ENCODE data around the gene LCLAT1.

LCLAT1 gene

DNA sequence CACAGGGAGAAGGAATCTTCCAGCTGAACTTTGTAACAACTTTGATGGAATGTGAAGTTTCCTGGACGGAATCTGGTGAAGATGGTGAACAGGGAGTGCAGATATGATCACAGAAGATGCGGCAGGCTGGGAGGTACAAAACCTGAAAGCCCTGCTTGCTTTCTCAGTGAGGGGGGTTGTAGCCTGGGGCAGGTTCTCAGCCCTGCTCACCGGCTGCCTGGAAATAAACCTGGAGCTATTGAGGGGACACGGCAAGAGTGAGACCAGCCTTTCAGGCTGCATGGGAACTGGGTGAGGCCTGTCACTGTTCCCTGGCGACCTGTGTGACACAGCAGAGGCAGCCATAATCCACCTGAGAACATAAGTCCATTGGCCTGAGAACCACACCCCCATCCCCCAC lies 174.8 kb downstream of the LCLAT1 start:
- Histone ChIP-seq H3K4me3 (ENCODE audit: low read depth, low read length) (no peak overlapping the region), H3K36me3 (ENCODE audit: control insufficient read depth in 2 of 2, insufficient read depth in 1 of 2, low read length in 2 of 2) (no peaks in the 10 kb centered on the region), H3K4me1 (ENCODE audit: control insufficient read depth, insufficient read depth, low read length) (no peaks in the 10 kb centered on the region), H3K27ac (ENCODE audit: extremely low read depth, low read depth, low read length) (no peak overlapping the region), H3K9me3 (ENCODE audit: control insufficient read depth, insufficient read depth, low read depth, low read length) (no peaks in the 10 kb centered on the region)
- CTCF ChIA-PET, result no interaction called here
- TF ChIP-seq, protein P1, sequence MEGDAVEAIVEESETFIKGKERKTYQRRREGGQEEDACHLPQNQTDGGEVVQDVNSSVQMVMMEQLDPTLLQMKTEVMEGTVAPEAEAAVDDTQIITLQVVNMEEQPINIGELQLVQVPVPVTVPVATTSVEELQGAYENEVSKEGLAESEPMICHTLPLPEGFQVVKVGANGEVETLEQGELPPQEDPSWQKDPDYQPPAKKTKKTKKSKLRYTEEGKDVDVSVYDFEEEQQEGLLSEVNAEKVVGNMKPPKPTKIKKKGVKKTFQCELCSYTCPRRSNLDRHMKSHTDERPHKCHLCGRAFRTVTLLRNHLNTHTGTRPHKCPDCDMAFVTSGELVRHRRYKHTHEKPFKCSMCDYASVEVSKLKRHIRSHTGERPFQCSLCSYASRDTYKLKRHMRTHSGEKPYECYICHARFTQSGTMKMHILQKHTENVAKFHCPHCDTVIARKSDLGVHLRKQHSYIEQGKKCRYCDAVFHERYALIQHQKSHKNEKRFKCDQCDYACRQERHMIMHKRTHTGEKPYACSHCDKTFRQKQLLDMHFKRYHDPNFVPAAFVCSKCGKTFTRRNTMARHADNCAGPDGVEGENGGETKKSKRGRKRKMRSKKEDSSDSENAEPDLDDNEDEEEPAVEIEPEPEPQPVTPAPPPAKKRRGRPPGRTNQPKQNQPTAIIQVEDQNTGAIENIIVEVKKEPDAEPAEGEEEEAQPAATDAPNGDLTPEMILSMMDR (tag by site-specific recombination; IDR thresholded peaks at IDR 0.05), result no peak
- TF ChIP-seq KLF1 (tag by site-specific recombination; IDR thresholded peaks at IDR 0.05) (no peak), ZNF391 (tag by site-specific recombination; IDR thresholded peaks at IDR 0.05; ENCODE audit: borderline replicate concordance, low read depth) (no peak), ZNF324 (tag by site-specific recombination; IDR thresholded peaks at IDR 0.05) (no peak), ZBTB26 (tag by site-specific recombination; optimal IDR thresholded peaks at IDR 0.05) (no peak), ZNF239 (tag by site-specific recombination; IDR thresholded peaks at IDR 0.05) (no peak), ZNF621 (tag by site-specific recombination; IDR thresholded peaks at IDR 0.05) (no peak), ZNF558 (tag by site-specific recombination; IDR thresholded peaks at IDR 0.05) (no peak), ZBTB20 (tag by site-specific recombination; IDR thresholded peaks at IDR 0.05) (no peak), ZNF266 (tag by site-specific recombination; IDR thresholded peaks at IDR 0.05; ENCODE audit: low read depth) (no peak), HOXA7 (CRISPR knock-in tag; IDR thresholded peaks at IDR 0.05; ENCODE audit: borderline replicate concordance) (no peak)
- POLR2A ChIA-PET, result no interaction called here

GRCh38 chr2:30622452-30622851 lies 175.4 kb downstream of the LCLAT1 start:
- ChIA-PET CTCF (interaction anchor here (1.0 kb wide), 1 partner anchor 89 kb away, joined by 3 read pairs; no protein-coding TSS in a partner anchor), POLR2A (no interaction called here)
- Histone ChIP-seq H3K27ac (ENCODE audit: extremely low read depth, low read depth, low read length) (no peak overlapping the region), H3K4me3 (ENCODE audit: low read depth, low read length) (no peak overlapping the region), H3K36me3 (ENCODE audit: control insufficient read depth in 2 of 2, insufficient read depth in 1 of 2, low read length in 2 of 2) (no peaks in the 10 kb centered on the region), H3K9me3 (ENCODE audit: control insufficient read depth, insufficient read depth, low read depth, low read length) (no peaks in the 10 kb centered on the region), H3K4me1 (ENCODE audit: control insufficient read depth, insufficient read depth, low read length) (no peaks in the 10 kb centered on the region)
- TF ChIP-seq, protein P2, sequence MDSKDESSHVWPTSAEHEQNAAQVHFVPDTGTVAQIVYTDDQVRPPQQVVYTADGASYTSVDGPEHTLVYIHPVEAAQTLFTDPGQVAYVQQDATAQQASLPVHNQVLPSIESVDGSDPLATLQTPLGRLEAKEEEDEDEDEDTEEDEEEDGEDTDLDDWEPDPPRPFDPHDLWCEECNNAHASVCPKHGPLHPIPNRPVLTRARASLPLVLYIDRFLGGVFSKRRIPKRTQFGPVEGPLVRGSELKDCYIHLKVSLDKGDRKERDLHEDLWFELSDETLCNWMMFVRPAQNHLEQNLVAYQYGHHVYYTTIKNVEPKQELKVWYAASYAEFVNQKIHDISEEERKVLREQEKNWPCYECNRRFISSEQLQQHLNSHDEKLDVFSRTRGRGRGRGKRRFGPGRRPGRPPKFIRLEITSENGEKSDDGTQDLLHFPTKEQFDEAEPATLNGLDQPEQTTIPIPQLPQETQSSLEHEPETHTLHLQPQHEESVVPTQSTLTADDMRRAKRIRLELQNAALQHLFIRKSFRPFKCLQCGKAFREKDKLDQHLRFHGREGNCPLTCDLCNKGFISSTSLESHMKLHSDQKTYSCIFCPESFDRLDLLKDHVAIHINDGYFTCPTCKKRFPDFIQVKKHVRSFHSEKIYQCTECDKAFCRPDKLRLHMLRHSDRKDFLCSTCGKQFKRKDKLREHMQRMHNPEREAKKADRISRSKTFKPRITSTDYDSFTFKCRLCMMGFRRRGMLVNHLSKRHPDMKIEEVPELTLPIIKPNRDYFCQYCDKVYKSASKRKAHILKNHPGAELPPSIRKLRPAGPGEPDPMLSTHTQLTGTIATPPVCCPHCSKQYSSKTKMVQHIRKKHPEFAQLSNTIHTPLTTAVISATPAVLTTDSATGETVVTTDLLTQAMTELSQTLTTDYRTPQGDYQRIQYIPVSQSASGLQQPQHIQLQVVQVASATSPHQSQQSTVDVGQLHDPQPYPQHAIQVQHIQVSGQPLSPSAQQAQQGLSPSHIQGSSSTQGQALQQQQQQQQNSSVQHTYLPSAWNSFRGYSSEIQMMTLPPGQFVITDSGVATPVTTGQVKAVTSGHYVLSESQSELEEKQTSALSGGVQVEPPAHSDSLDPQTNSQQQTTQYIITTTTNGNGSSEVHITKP (tag by site-specific recombination; IDR thresholded peaks at IDR 0.05), result no peak
- TF ChIP-seq ZNF223 (tag by site-specific recombination; IDR thresholded peaks at IDR 0.05), result no peak

GRCh38 chr2:30625276-30625675 lies 178.2 kb downstream of the LCLAT1 start:
- TF ChIP-seq ZNF558 (tag by site-specific recombination; IDR thresholded peaks at IDR 0.05) (no peak), KLF16 (tag by site-specific recombination; IDR thresholded peaks at IDR 0.05) (no peak), ZNF776 (tag by site-specific recombination; IDR thresholded peaks at IDR 0.05; ENCODE audit: borderline replicate concordance) (no peak), HOXA7 (CRISPR knock-in tag; IDR thresholded peaks at IDR 0.05; ENCODE audit: borderline replicate concordance) (no peak), ZBTB49 (tag by site-specific recombination; IDR thresholded peaks at IDR 0.05; ENCODE audit: low read depth) (no peak), ZNF239 (tag by site-specific recombination; IDR thresholded peaks at IDR 0.05) (no peak)
- TF ChIP-seq, protein P3, sequence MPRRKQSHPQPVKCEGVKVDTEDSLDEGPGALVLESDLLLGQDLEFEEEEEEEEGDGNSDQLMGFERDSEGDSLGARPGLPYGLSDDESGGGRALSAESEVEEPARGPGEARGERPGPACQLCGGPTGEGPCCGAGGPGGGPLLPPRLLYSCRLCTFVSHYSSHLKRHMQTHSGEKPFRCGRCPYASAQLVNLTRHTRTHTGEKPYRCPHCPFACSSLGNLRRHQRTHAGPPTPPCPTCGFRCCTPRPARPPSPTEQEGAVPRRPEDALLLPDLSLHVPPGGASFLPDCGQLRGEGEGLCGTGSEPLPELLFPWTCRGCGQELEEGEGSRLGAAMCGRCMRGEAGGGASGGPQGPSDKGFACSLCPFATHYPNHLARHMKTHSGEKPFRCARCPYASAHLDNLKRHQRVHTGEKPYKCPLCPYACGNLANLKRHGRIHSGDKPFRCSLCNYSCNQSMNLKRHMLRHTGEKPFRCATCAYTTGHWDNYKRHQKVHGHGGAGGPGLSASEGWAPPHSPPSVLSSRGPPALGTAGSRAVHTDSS (tag by site-specific recombination; IDR thresholded peaks at IDR 0.05), result no peak
- no peak overlapping the region for H3K27ac ChIP-seq (ENCODE audit: extremely low read depth, low read depth, low read length)
- H3K9me3 ChIP-seq (ENCODE audit: control insufficient read depth, insufficient read depth, low read depth, low read length), result no peaks in the 10 kb centered on the region
- POLR2A ChIA-PET, result no interaction called here
- no peaks in the 10 kb centered on the region for H3K36me3 ChIP-seq (ENCODE audit: control insufficient read depth in 2 of 2, insufficient read depth in 1 of 2, low read length in 2 of 2)
- H3K4me1 ChIP-seq (ENCODE audit: control insufficient read depth, insufficient read depth, low read length), result no peaks in the 10 kb centered on the region
- H3K4me3 ChIP-seq (ENCODE audit: low read depth, low read length), result no peak overlapping the region
- CTCF ChIA-PET, result no interaction called here

All from HEK293 (cell line).